HepG2 (cell line): ENCODE measurements around the gene TFPI. TPM values are rescaled to one million over a fixed set of nuclear protein-coding genes. Genes with fewer than 3 reads are reported as not detected.
A peak's percentile ranks its signal among the peaks of the same experiment; 100 is the strongest.

Experiments used
- AKNA ChIP-seq: sonication (generic); formaldehyde crosslinking; IDR thresholded peaks from 2 replicates; pipeline ENCODE4 v1.4.0; 2020; ENCODE audit warnings: missing genetic modification reagents, borderline replicate concordance
- ATF7-NPFF ChIP-seq: sonication (generic); formaldehyde crosslinking; IDR thresholded peaks from 2 replicates; pipeline ENCODE4 v1.8.1; 2023; ENCODE audit warnings: mild to moderate bottlenecking, low read depth, missing genetic modification reagents, moderate library complexity
- CEBPB ChIP-seq: IDR thresholded peaks from 2 replicates; pipeline ENCODE4 v1.6.1; 2011; ENCODE audit warnings: low read depth, low read length, improper control_type of control experiment, borderline replicate concordance
- DMTF1 ChIP-seq: sonication (generic); formaldehyde crosslinking; IDR thresholded peaks from 2 replicates; pipeline ENCODE4 v1.4.0; 2020; ENCODE audit warnings: mild to moderate bottlenecking, missing genetic modification reagents
- FOXA3 ChIP-seq: IDR thresholded peaks from 2 replicates; pipeline ENCODE4 v1.6.1; 2016; ENCODE audit warnings: missing genetic modification reagents, missing compliant biosample characterization
- MED1 ChIP-seq: sonication (generic); formaldehyde crosslinking; IDR thresholded peaks from 2 replicates; pipeline ENCODE4 v1.4.0; 2020; ENCODE audit warnings: missing genetic modification reagents
- MYPOP ChIP-seq: sonication (generic); formaldehyde crosslinking; IDR thresholded peaks from 2 replicates; pipeline ENCODE4 v1.8.1; 2023; ENCODE audit warnings: mild to moderate bottlenecking, moderate library complexity, missing genetic modification reagents
- NFIB ChIP-seq: sonication (generic); formaldehyde crosslinking; IDR thresholded peaks from 2 replicates; pipeline ENCODE4 v1.9.0; 2021; ENCODE audit warnings: missing genetic modification reagents, mild to moderate bottlenecking, borderline replicate concordance
- THAP7 ChIP-seq: sonication (generic); formaldehyde crosslinking; IDR thresholded peaks from 2 replicates; pipeline ENCODE4 v1.8.1; 2023; ENCODE audit warnings: mild to moderate bottlenecking, missing genetic modification reagents
- U2AF1 ChIP-seq: fragments of 200-400 bp; formaldehyde crosslinking; optimal IDR thresholded peaks from 2 replicates; pipeline ENCODE3; 2017; ENCODE audit warnings: mild to moderate bottlenecking, low read depth, low read length
- ZBTB2 ChIP-seq: sonication (generic); formaldehyde crosslinking; IDR thresholded peaks from 2 replicates; pipeline ENCODE4 v1.8.0; 2022; ENCODE audit warnings: low read depth, missing genetic modification reagents
- ZNF253 ChIP-seq: sonication (generic); formaldehyde crosslinking; IDR thresholded peaks from 2 replicates; pipeline ENCODE4 v1.8.0; 2022; ENCODE audit warnings: mild to moderate bottlenecking, missing genetic modification reagents, borderline replicate concordance
- ZNF343 ChIP-seq: sonication (generic); formaldehyde crosslinking; IDR thresholded peaks from 2 replicates; pipeline ENCODE4 v1.4.0; 2020; ENCODE audit warnings: mild to moderate bottlenecking, missing genetic modification reagents
- ZNF713 ChIP-seq: sonication (generic); formaldehyde crosslinking; IDR thresholded peaks from 2 replicates; pipeline ENCODE4 v1.4.0; 2020; ENCODE audit warnings: mild to moderate bottlenecking, missing genetic modification reagents
- ZNF777 ChIP-seq: sonication (generic); formaldehyde crosslinking; IDR thresholded peaks from 2 replicates; pipeline ENCODE4 v1.4.0; 2020; ENCODE audit warnings: missing genetic modification reagents
- polyA plus RNA-seq, 8 experiments: library from polyadenylated mRNA; depleted of rRNA in 3 of 8; stranded (reverse) in 7 of 8; unstranded in 1 of 8; fragments of >200 nt; fragmentation: Illumina TruSeq in 4 of 8; extraction: Trizol in 4 of 8; gene quantifications; 2 replicates each; pipeline versions ENCODE4 v1.2.1 to v1.2.3, GENCODE V29; 2011 to 2016; ENCODE audit warnings: low read depth in 4 of 8, missing spikeins in 1 of 8, mixed read lengths in 1 of 8; ENCODE audit not compliant: insufficient read depth in 1 of 8
- total RNA-seq, 5 experiments: library from RNA; depleted of rRNA; stranded (reverse); fragments of >200 nt; fragmentation: Illumina TruSeq; extraction: Trizol; gene quantifications; 2 replicates each; pipeline ENCODE4 v1.2.3, GENCODE V29; 2016; ENCODE audit warnings: low read depth in 1 of 5
- TF ChIP-seq, protein P1 (sequence below): sonication (generic); formaldehyde crosslinking; IDR thresholded peaks from 2 replicates; pipeline ENCODE4 v1.9.0; 2022; ENCODE audit warnings: low read depth, missing genetic modification reagents

The TFPI gene
- total and polyA plus RNA-seq, 2 of the 13 experiments (the other 11 are each of a cell fraction or from before 2014, with no cell fraction given) = 301 to 436 TPM

GRCh38 chr2:187509667-187510417 lies 44.4 kb downstream of the TFPI start (continued):
- TF ChIP-seq CEBPB (no peak; the same call in 1 of the 2 replicates), DMTF1 (CRISPR knock-in tag) (no peak), ZNF253 (no peak), ZNF343 (no peak), MED1 (CRISPR knock-in tag) (peak; percentile 100), ZNF777 (CRISPR knock-in tag) (no peak), ZBTB2 (CRISPR knock-in tag) (no peak), ATF7-NPFF (CRISPR knock-in tag) (peak; percentile 70; the same call in 1 of the 2 replicates), FOXA3 (CRISPR knock-in tag) (peak; percentile 98), THAP7 (no peak; the same call in 1 of the 2 replicates), ZNF713 (no peak), NFIB (CRISPR knock-in tag) (no peak), MYPOP (peak; percentile 60; the same call in 1 of the 2 replicates), AKNA (no peak), U2AF1 (no peak)
- TF ChIP-seq, protein P1, sequence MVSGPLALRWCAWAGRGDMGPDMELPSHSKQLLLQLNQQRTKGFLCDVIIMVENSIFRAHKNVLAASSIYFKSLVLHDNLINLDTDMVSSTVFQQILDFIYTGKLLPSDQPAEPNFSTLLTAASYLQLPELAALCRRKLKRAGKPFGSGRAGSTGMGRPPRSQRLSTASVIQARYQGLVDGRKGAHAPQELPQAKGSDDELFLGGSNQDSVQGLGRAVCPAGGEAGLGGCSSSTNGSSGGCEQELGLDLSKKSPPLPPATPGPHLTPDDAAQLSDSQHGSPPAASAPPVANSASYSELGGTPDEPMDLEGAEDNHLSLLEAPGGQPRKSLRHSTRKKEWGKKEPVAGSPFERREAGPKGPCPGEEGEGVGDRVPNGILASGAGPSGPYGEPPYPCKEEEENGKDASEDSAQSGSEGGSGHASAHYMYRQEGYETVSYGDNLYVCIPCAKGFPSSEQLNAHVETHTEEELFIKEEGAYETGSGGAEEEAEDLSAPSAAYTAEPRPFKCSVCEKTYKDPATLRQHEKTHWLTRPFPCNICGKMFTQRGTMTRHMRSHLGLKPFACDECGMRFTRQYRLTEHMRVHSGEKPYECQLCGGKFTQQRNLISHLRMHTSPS (CRISPR knock-in tag) = no peak
